ENCODE measurements around the gene KLHL14.
"Not testable (repeated sequence)": the region's sequence is repeated elsewhere in the genome, so short reads cannot be mapped to it uniquely, and the experiment has no call there.

The KLHL14 gene

DNA sequence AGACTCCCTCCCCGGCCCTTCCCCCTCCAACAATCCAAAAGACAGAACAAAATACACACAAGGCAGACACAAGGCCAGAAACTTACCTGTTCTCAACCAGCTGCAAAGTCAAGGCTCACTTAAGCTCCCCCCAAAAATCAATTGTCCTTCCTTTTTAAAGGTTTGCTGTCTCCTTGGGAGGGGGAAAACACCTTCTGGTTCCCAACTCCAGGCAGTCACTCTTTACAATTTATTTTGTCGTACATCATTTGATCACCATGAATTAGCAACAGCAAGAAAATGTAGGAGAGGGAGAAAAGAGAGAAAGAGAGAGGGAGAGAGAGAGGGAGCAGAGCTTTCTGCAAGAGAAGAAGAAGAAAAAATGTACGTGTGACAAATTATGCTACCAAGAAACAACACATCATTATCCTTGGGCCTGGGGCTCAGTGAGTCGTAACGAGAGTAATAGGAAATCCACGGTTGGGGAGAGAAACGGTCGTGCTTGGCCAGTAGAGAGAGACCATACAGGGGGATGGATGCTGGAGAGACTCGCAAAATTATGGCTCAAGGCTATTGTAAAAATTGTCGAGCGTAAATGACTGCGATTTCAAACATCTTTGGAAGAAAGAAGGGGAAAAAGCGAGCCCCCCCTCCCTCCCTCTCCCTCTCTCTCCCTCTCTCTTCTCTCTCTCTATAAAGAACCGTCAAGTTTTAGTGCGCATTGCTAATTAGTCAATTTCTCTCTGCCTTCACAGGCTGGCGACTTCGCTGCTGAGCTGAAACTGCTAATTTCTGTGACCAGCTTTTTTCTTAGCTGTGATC, at the start of gene KLHL14:
Gene KLHL14, minus strand, starts transcription at position 443 of the 801 bp plus-strand sequence. CDS start 2,432 bp downstream, outside the sequence.
- DNase-seq (ENCODE audit: low spot score) = no peak

DNA sequence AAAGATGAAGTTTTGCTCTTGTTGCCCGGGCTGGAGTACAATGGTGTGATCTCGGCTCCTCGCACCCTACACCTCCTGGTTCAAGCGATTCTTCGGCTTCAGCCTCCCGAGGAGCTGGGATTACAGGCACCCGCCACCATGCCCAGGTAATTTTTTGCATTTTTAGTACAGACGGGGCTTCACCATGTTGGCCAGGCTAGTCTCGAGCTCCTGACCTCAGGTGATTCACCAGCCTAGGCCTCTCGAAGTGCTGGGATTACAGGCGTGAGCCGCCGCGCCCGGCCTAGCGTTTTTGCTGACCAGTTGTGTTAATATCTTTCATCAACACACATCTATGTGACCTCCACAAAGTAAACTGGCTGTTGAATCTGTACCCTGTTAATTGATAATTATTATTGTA, 49.4 kb upstream of the KLHL14 start:
- no peak for DNase-seq (ENCODE audit: low spot score)

- DNase-seq (ENCODE audit: low spot score) = no peak
Measured at GRCh38 chr18:32815881-32816280, 43.1 kb upstream of the KLHL14 start.

GRCh38 chr18:32812342-32812741, 39.5 kb upstream of the KLHL14 start:
- no peak for DNase-seq (ENCODE audit: low spot score)

DNA sequence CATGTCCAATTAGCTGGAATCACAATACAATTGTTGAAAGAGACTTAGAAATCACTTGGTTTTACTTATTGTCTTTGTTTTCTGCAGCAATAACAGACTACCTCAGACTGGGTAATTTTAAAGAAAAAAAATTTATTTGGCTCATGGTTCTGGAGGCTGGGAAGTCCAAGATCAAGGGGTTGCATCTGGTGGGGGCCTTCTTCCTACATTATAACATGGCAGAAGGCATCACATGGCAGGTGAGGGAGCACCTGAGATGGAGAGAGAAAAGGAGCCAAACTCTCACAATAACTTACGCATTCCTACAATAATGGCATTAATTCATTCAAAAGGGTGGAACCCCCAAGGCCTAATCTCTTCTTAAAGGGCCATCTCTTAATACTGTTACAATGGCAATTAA, 37.5 kb upstream of the KLHL14 start:
- DNase-seq (ENCODE audit: low spot score) = no peak

GRCh38 chr18:32805354-32805753, 32.5 kb upstream of the KLHL14 start:
- no peak for DNase-seq (ENCODE audit: low spot score)

GRCh38 chr18:32804134-32804888, 31.5 kb upstream of the KLHL14 start:
- no peak for DNase-seq (ENCODE audit: low spot score)

GRCh38 chr18:32803568-32803967, 30.7 kb upstream of the KLHL14 start:
- no peak for DNase-seq (ENCODE audit: low spot score)

- DNase-seq (ENCODE audit: low spot score) = no peak
Measured at GRCh38 chr18:32802591-32803451, 30.0 kb upstream of the KLHL14 start.

- no peak for DNase-seq (ENCODE audit: low spot score)
Measured at GRCh38 chr18:32801228-32801627, 28.4 kb upstream of the KLHL14 start.

GRCh38 chr18:32798209-32798960, 25.6 kb upstream of the KLHL14 start:
- no peak for DNase-seq (ENCODE audit: low spot score)

DNA sequence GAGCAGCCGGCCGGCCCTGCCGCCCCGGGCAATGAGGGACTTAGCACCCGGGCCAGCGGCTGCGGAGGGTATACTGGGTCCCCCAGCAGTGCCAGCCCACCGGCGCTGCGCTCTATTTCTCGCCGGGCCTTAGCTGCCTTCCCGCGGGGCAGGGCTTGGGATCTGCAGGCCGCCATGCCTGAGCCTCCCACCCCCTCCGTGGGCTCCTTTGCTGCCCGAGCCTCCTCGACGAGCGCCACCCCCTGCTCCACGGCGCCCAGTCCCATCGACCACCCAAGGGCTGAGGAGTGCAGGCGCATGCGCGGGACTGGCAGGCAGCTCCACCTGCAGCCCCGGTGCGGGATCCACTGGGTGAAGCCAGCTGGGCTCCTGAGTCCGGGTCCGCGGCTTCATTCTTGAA, 21.8 kb upstream of the KLHL14 start:
- not testable (repeated sequence) for DNase-seq (ENCODE audit: low spot score)

DNA sequence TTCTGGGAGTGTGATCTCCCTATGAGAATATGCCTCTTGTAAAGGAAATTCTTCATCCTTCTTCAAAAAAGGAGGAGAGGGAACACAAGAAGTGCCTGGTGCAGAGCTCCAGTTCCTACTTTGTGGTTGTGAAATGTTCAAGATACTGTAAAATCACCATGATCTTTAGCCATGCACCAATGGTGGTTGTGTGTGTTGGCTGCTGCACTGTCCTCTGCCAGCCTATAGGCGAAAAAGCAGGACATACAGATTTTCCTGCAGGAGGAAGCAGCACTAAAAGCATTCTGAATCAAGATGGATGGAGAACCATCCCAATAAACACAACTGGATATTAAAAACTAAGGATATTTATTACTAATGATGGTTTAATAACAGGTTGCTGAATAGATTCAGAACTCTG, 6.2 kb upstream of the KLHL14 start:
- DNase-seq (ENCODE audit: low spot score) = no peak

- no peak for DNase-seq (ENCODE audit: low spot score)
Measured at GRCh38 chr18:32777049-32777448, 4.2 kb upstream of the KLHL14 start.

- no peak for DNase-seq (ENCODE audit: low spot score)
Measured at GRCh38 chr18:32776561-32776960, 3.7 kb upstream of the KLHL14 start.

GRCh38 chr18:32775628-32776027, 2.8 kb upstream of the KLHL14 start:
- DNase-seq (ENCODE audit: low spot score) = no peak

- no peak for DNase-seq (ENCODE audit: low spot score)
Measured at GRCh38 chr18:32773382-32773712, 524 bp upstream of the KLHL14 start.

DNA sequence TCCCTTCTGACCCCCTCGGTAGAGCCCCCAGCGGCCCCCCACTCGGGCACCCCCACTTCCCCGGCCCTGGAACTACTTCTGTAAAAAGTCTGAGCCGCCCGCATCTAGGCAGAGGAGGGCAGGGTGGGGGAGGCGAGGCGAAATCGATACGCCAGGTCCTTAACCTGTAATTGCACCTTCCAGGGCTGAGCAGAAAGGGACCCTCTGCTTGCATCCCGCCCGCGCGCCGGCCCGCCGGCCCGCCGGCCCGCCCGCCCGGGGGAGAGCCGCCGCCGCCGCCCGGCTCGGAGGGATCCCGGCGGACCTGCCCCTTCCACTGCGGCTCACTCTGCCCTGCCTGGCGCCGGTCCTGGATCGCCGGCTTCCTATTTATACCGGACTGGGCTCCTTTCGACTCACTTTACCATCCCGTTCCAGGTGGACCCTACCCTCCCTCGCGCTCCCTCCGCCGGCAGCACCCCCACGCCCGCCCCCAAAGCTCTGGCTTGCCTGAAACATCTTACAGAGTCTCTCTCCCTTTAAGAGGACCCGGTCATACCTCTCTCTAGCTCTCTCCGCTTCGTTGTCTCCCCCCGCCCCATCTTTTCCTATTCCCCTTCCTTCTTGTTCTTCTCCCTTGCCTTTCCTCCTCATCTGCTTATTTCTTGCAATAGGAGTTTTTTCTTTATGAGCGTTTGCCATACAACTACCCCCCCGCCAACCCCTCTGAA, 797 bp downstream of the KLHL14 start:
- DNase-seq (ENCODE audit: low spot score) = no peak

GRCh38 chr18:32771169-32771751, 1.6 kb downstream of the KLHL14 start:
- no peak for DNase-seq (ENCODE audit: low spot score)

DNA sequence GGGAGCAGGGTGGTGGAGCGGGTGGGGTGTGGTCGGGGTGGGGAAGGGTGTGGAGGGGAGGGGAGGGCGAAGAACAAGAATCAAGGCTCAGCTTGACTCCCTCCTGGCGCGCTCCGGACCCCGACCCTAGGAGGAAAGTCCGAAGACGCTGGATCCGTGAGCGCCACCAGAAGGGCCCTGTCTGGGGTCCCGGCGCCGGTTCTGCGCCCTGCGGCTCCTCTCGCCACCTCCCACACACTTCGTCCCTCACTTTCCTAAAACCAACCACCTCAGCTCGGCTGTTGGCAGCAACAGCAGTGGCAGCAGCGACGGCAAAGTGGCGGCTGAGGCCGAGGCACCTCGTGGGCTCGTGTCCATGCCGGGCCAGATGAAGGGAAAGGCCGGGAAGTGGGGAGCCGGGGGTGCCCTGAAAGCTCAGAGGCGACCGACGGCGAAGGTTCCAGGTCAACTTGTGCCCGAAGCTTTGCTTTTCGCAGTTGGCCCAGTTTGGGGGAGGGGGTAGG, 2.1 kb downstream of the KLHL14 start:
- no peak for DNase-seq (ENCODE audit: low spot score)
